H1 (cell line): ENCODE measurements around the gene AMZ1. TPM values are rescaled to one million over a fixed set of nuclear protein-coding genes. Genes with fewer than 3 reads are reported as not detected.

ENCODE experiments used
- RXRA ChIP-seq: IDR thresholded peaks from 2 replicates; pipeline ENCODE4 v1.6.1; 2011; ENCODE audit warnings: low read depth, mild to moderate bottlenecking, low read length, moderate library complexity; ENCODE audit not compliant: insufficient read depth
- SP4 ChIP-seq: IDR thresholded peaks from 2 replicates; pipeline ENCODE4 v1.6.1; 2012; ENCODE audit warnings: low read length, inconsistent platforms
- TBP ChIP-seq: IDR thresholded peaks from 2 replicates; pipeline ENCODE4 v1.6.1; 2011; ENCODE audit warnings: low read depth, low read length, improper control_type of control experiment
- polyA plus RNA-seq, 7 experiments: library from polyadenylated mRNA; depleted of rRNA in 3 of 7; stranded (reverse) in 5 of 7; unstranded in 2 of 7; fragments of >200 nt in 5 of 7; fragments of 200-250 nt in 2 of 7; gene quantifications; 1 replicate in 5 of 7; 2 replicates in 1 of 7; 4 replicates in 1 of 7; pipeline versions ENCODE4 v1.2.1 to v1.2.3, GENCODE V29; 2011 to 2013; ENCODE audit warnings: missing spikeins in 2 of 7, mixed read lengths in 2 of 7
- total RNA-seq: library from RNA; stranded (reverse); fragmentation: NEBNext Ultra II Directional; extraction: Animal tissue kit (Norgen Biotek cat#: 25700); gene quantifications from 2 replicates; pipeline ENCODE4 v1.2.1, GENCODE V29; 2021
- TF ChIP-seq, protein P1 (sequence below): IDR thresholded peaks from 2 replicates; pipeline ENCODE4 v1.6.1; 2011; ENCODE audit warnings: low read length, improper control_type of control experiment

Gene AMZ1
- total and polyA plus RNA-seq, 2 of the 8 experiments (the other 6 are each of a cell fraction or from before 2014, with no cell fraction given) = 0.59 to 1.4 TPM

DNA sequence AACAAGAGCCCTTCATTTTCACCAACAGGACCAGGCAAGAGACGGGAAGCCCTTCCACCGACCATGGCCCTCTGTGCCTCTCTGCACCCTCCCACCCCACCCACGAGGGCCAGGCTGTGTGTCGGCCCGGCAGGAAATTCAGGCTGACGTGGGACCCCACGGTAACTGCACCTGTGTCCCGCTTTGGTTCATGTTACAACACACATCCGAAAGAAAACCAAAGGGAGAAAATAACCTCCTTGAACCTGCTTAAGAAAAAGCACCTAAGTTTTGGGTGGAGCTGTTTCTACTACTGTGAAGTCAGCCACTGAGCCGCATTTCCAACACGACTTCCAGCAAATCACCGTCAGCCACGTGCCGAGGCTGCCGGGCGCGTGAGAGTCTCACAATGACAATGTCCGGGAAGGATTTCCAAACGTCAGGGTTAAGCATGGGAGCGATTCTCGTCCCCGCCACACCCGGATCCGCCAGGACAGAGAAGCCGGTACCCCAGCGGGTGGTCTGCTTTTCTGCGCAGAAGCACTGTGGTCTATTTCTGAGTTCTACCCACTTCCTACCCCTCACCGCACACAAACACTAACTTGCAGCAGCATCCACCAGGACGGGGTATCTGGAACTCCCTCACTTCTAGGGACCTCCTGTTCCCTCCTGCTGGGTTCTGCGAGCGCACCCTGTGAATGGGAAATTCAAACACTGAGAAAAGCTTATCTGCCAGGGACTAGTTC, 36.6 kb downstream of the AMZ1 start (continued):
- no peak for TF ChIP-seq SP4
- TF ChIP-seq, protein P1, sequence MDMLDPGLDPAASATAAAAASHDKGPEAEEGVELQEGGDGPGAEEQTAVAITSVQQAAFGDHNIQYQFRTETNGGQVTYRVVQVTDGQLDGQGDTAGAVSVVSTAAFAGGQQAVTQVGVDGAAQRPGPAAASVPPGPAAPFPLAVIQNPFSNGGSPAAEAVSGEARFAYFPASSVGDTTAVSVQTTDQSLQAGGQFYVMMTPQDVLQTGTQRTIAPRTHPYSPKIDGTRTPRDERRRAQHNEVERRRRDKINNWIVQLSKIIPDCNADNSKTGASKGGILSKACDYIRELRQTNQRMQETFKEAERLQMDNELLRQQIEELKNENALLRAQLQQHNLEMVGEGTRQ = no peak
- no peak for TF ChIP-seq RXRA
- TF ChIP-seq TBP = no peak
